Common myeloid progenitor, CD34-positive (primary cell): ENCODE measurements around the gene XKRX.

ENCODE experiments used
- CTCF ChIA-PET: fragments of 350-600 bp; sonication (Branson Sonifier 250); formaldehyde crosslinking; loops from one replicate; lab custom pipeline; 2021; ENCODE audit warnings: antibody characterized with exemption; lab: Charles Lee
- POLR2A ChIA-PET: fragments of 350-600 bp; sonication (Branson Sonifier 250); formaldehyde crosslinking; loops from one replicate; lab custom pipeline; 2021; ENCODE audit warnings: antibody characterized with exemption; lab: Charles Lee
- DNase-seq, 3 donors: peaks; one replicate each; pipeline versions ENCODE4 v3.0.0 to v3.0.0-alpha.2; 2013
- H3K27ac ChIP-seq, 2 experiments: 1 replicate in 1 of 2; 2 replicates in 1 of 2; pipeline ENCODE4 v1.7.0; 2013; ENCODE audit warnings: inconsistent platforms in 2 of 2, low read length in 2 of 2, mild to moderate bottlenecking in 2 of 2, low read depth in 1 of 2, moderate library complexity in 1 of 2; ENCODE audit not compliant: severe bottlenecking in 2 of 2, insufficient read depth in 1 of 2, poor library complexity in 1 of 2
- H3K27me3 ChIP-seq, 5 experiments: replicated peaks in 2 of 5; 1 replicate in 3 of 5; 2 replicates in 2 of 5; pipeline versions ENCODE4 v1.6.1 to v1.7.0; 2013; ENCODE audit warnings: low read length in 4 of 5, mild to moderate bottlenecking in 2 of 5, moderate library complexity in 2 of 5, inconsistent platforms in 1 of 5; ENCODE audit not compliant: insufficient read depth in 5 of 5, control insufficient read depth in 4 of 5
- H3K36me3 ChIP-seq, 4 experiments: 1 replicate in 2 of 4; 2 replicates in 2 of 4; pipeline versions ENCODE4 v1.6.1 to v1.7.0; 2013; ENCODE audit warnings: low read length in 3 of 4, control low read depth in 1 of 4, mild to moderate bottlenecking in 1 of 4; ENCODE audit not compliant: control insufficient read depth in 4 of 4, insufficient read depth in 4 of 4
- H3K4me1 ChIP-seq, 4 experiments: 1 replicate in 3 of 4; 2 replicates in 1 of 4; pipeline versions ENCODE4 v1.6.1 to v1.7.1; 2013; ENCODE audit warnings: low read length in 3 of 4, mild to moderate bottlenecking in 3 of 4, control low read depth in 1 of 4, inconsistent platforms in 1 of 4, moderate library complexity in 1 of 4; ENCODE audit not compliant: control insufficient read depth in 4 of 4, insufficient read depth in 4 of 4; ENCODE audit errors: control extremely low read depth in 1 of 4
- H3K4me3 ChIP-seq, 7 experiments: 1 replicate in 4 of 7; 2 replicates in 3 of 7; pipeline versions ENCODE4 v1.5.1 to v1.7.0; 2013; ENCODE audit warnings: mild to moderate bottlenecking in 7 of 7, low read length in 6 of 7, moderate library complexity in 6 of 7, inconsistent platforms in 2 of 7, low read depth in 2 of 7, control low read depth in 1 of 7; ENCODE audit not compliant: insufficient read depth in 4 of 7, control insufficient read depth in 1 of 7; ENCODE audit errors: extremely low read depth in 1 of 7
- H3K9me3 ChIP-seq, 5 experiments: 1 replicate in 4 of 5; 2 replicates in 1 of 5; pipeline versions ENCODE4 v1.6.1 to v1.7.1; 2013; ENCODE audit warnings: low read length in 4 of 5, mild to moderate bottlenecking in 2 of 5, inconsistent platforms in 1 of 5, low read depth in 1 of 5, moderate library complexity in 1 of 5; ENCODE audit not compliant: control insufficient read depth in 4 of 5, insufficient read depth in 2 of 5; ENCODE audit errors: control extremely low read depth in 1 of 5
- WGBS: methylation state at CpG from one replicate; pipeline ENCODE4 v1.1.5; 2013; ENCODE audit not compliant: insufficient coverage; 5-methylcytosine and 5-hydroxymethylcytosine counted together

Gene XKRX

GRCh38 chrX:100870527-100870926 lies 58.2 kb downstream of the XKRX start:
- H3K4me3 ChIP-seq, result no peak overlapping the region
- WGBS, result 85% methylated on average over 2 of the region's 5 CpGs
- CTCF ChIA-PET, result no interaction called here
- no peaks in the 10 kb centered on the region for H3K4me1 ChIP-seq
- H3K27ac ChIP-seq, result no peak overlapping the region
- no peak for DNase-seq
- H3K27me3 ChIP-seq, result peaks cover 0 to 4% (median 0%) of the 10 kb centered on the region in 5 experiments
- POLR2A ChIA-PET, result no interaction called here
- no peaks in the 10 kb centered on the region for H3K36me3 ChIP-seq
- H3K9me3 ChIP-seq, result no peaks in the 10 kb centered on the region

- ChIA-PET POLR2A (interaction anchor here (0.6 kb wide), 1 partner anchor 16 kb away, joined by 3 read pairs; no protein-coding TSS in a partner anchor), CTCF (no interaction called here)
- no peaks in the 10 kb centered on the region for H3K36me3 ChIP-seq
- no peak overlapping the region for H3K4me3 ChIP-seq
- H3K9me3 ChIP-seq, result no peaks in the 10 kb centered on the region
- H3K4me1 ChIP-seq, result no peaks in the 10 kb centered on the region
- 50% methylated on average over 1 of the region's 2 CpGs for WGBS
- no peak overlapping the region for H3K27ac ChIP-seq
- DNase-seq, result no peak
- H3K27me3 ChIP-seq, result peaks cover 0 to 2% (median 0%) of the 10 kb centered on the region in 5 experiments
Observed at GRCh38 chrX:100868273-100868672, 60.4 kb downstream of the XKRX start.

- H3K4me3 ChIP-seq, result no peak overlapping the region
- WGBS, result 82% methylated on average over 2 of the region's 2 CpGs
- CTCF ChIA-PET, result no interaction called here
- H3K4me1 ChIP-seq, result no peaks in the 10 kb centered on the region
- H3K36me3 ChIP-seq, result no peaks in the 10 kb centered on the region
- no peak overlapping the region for H3K27ac ChIP-seq
- H3K27me3 ChIP-seq, result no peaks in the 10 kb centered on the region
- H3K9me3 ChIP-seq, result no peaks in the 10 kb centered on the region
- DNase-seq, result no peak
- POLR2A ChIA-PET, result no interaction called here
Observed at GRCh38 chrX:100864657-100865391, 63.9 kb downstream of the XKRX start.
